ENCODE measurements around the gene TET3. TPM values are rescaled to one million over a fixed set of nuclear protein-coding genes. Genes with fewer than 3 reads are reported as not detected.

Gene TET3
- total and polyA plus RNA-seq, 9 of the 15 experiments (the other 6 are each of a cell fraction or from before 2014, with no cell fraction given) = 0.35 to 16.3 (median 5.5) TPM

DNA sequence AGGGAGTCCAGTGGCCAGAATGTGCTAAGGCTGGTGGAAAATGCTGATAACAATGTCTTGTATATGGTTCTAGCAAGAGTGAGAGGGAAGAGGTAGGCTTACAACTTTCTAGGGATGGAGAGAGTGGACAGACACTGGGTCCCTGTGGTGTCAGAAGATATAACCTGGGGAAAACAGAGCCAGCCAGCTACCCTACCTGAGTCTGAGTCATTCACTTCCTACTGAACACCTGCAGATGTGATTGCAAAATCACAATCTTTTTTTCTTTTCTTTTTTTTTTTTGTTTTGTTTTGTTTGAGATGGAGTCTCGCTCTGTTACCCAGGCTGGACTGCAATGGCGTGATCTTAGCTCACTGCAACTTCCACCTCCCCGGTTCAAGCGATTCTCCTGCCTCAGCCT, 7.3 kb downstream of the TET3 start:
- CTCF ChIA-PET (ENCODE audit: low intra/inter-chr PET ratio) = no interaction called here
- Histone ChIP-seq H4K20me1 (replicated peaks; ENCODE audit: control insufficient read depth, insufficient read depth, low read length) (peaks cover 19% of the 10 kb centered on the region; the same call in 1 of the 2 replicates), H3K4me2 (ENCODE audit: insufficient read depth, low read length) (no peak overlapping the region), H3K79me2 (ENCODE audit: control insufficient read depth, insufficient read depth, low read length) (peaks cover 83% of the 10 kb centered on the region), H3K4me3 (no peak overlapping the region), H3K27me3 (ENCODE audit: control insufficient read depth in 2 of 2, insufficient read depth in 2 of 2, low read length in 2 of 2) (no peaks in the 10 kb centered on the region), H2AFZ (ENCODE audit: low read depth, low read length) (no peak overlapping the region), H3K9ac (ENCODE audit: insufficient read depth in 1 of 2, low read depth in 2 of 2, low read length in 2 of 2) (no peak overlapping the region), H3K27ac (ENCODE audit: extremely low read depth, low read depth, low read length) (no peak overlapping the region), H3K9me3 (replicated peaks; ENCODE audit: control insufficient read depth, insufficient read depth, low read depth, low read length) (no peaks in the 10 kb centered on the region), H3K36me3 (ENCODE audit: control insufficient read depth, insufficient read depth, low read length) (peaks cover 35% of the 10 kb centered on the region), H3K4me1 (replicated peaks in 1 of 2; ENCODE audit: control insufficient read depth in 2 of 2, insufficient read depth in 2 of 2, low read length in 2 of 2) (peaks cover 23 to 40% of the 10 kb centered on the region in 2 experiments; a peak in 4 of 5 replicates), H3K9me1 (ENCODE audit: control insufficient read depth, insufficient read depth, low read length) (peaks cover 3% of the 10 kb centered on the region)
- 93% methylated on average over 3 of the region's 4 CpGs for WGBS (ENCODE audit: insufficient coverage, low coverage, missing lambda C conversion rate)
- intact Hi-C loops (cut with micrococcal nuclease) = loop anchor here (10.0 kb wide), 1 partner anchor 317 kb away; no protein-coding TSS in a partner anchor
- in situ Hi-C loops (cut with MboI) = no loop called here
- ATAC-seq (no peak), DNase-seq (ENCODE audit: extremely low read depth in 1 of 4, low spot score in 3 of 4) (no peak), FAIRE-seq (no peak)
- POLR2A ChIA-PET = no interaction called here
- no TSS peak for BruUV-seq (replicated peaks)
- TF ChIP-seq EP400 (IDR thresholded peaks at IDR 0.05) (no peak), GABPB2 (CRISPR knock-in tag; conservative IDR thresholded peaks at IDR 0.05) (no peak), TAF15 (IDR thresholded peaks at IDR 0.05; ENCODE audit: low read depth, low read length) (no peak), ZNF57 (CRISPR knock-in tag; IDR thresholded peaks at IDR 0.05) (no peak), NCOR1 (IDR thresholded peaks at IDR 0.05) (no peak), DNMT1 (IDR thresholded peaks at IDR 0.05) (no peak), MYNN (IDR thresholded peaks at IDR 0.05) (no peak), MYNN (CRISPR knock-in tag; IDR thresholded peaks at IDR 0.05) (no peak), ADNP (tag; IDR thresholded peaks at IDR 0.05) (no peak), NFXL1 (CRISPR knock-in tag; IDR thresholded peaks at IDR 0.05) (no peak), ZC3H4 (CRISPR knock-in tag; IDR thresholded peaks at IDR 0.05; ENCODE audit: borderline replicate concordance) (no peak), DIDO1 (tag; IDR thresholded peaks at IDR 0.05; ENCODE audit: low read depth) (no peak), HMGN3 (IDR thresholded peaks at IDR 0.05; ENCODE audit: borderline replicate concordance, extremely low read depth, insufficient read length, low read depth, low read length) (no peak), SMARCA5 (IDR thresholded peaks at IDR 0.05) (no peak)
- TF ChIP-seq, protein P1, sequence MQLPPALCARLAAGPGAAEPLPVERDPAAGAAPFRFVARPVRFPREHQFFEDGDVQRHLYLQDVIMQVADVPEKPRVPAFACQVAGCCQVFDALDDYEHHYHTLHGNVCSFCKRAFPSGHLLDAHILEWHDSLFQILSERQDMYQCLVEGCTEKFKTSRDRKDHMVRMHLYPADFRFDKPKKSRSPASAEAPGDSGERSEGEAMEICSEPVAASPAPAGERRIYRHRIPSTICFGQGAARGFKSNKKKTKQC (CRISPR knock-in tag; IDR thresholded peaks at IDR 0.05) = no peak
- TF ChIP-seq, protein P2, sequence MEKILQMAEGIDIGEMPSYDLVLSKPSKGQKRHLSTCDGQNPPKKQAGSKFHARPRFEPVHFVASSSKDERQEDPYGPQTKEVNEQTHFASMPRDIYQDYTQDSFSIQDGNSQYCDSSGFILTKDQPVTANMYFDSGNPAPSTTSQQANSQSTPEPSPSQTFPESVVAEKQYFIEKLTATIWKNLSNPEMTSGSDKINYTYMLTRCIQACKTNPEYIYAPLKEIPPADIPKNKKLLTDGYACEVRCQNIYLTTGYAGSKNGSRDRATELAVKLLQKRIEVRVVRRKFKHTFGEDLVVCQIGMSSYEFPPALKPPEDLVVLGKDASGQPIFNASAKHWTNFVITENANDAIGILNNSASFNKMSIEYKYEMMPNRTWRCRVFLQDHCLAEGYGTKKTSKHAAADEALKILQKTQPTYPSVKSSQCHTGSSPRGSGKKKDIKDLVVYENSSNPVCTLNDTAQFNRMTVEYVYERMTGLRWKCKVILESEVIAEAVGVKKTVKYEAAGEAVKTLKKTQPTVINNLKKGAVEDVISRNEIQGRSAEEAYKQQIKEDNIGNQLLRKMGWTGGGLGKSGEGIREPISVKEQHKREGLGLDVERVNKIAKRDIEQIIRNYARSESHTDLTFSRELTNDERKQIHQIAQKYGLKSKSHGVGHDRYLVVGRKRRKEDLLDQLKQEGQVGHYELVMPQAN (IDR thresholded peaks at IDR 0.05; ENCODE audit: borderline replicate concordance) = no peak
- TF ChIP-seq, protein P3, sequence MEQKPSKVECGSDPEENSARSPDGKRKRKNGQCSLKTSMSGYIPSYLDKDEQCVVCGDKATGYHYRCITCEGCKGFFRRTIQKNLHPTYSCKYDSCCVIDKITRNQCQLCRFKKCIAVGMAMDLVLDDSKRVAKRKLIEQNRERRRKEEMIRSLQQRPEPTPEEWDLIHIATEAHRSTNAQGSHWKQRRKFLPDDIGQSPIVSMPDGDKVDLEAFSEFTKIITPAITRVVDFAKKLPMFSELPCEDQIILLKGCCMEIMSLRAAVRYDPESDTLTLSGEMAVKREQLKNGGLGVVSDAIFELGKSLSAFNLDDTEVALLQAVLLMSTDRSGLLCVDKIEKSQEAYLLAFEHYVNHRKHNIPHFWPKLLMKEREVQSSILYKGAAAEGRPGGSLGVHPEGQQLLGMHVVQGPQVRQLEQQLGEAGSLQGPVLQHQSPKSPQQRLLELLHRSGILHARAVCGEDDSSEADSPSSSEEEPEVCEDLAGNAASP (IDR thresholded peaks at IDR 0.05) = no peak

Measured in K562 (cell line).